ENCODE data around the gene IDE.

GRCh38 chr10:92483539-92483938 is 90.4 kb downstream of the IDE start:
- TF ChIP-seq CTCF (IDR thresholded peaks at IDR 0.05) (no peak), POLR2AphosphoS5 (IDR thresholded peaks at IDR 0.05) (no peak), POLR2A (IDR thresholded peaks at IDR 0.05) (no peak)

Data from suprapubic skin (tissue), 4 donors.